Esophagus squamous epithelium (tissue), 4 donors: ENCODE measurements around the gene ABHD6.

Source experiments
- POLR2A ChIP-seq, 4 donors: fragments of 450-650 bp; IDR thresholded peaks; one replicate each; pipeline ENCODE4 v1.6.1; 2017; ENCODE audit warnings: antibody characterized with exemption in 4 of 4, mild to moderate bottlenecking in 4 of 4, moderate library complexity in 3 of 4
- TF ChIP-seq, protein P1 (sequence below), 6 experiments: fragments of 450-650 bp in 4 of 6; fragments of 200-600 bp in 2 of 6; sonication (generic) in 2 of 6; IDR thresholded peaks; one replicate each; pipeline ENCODE4 v1.5.1; 2016 to 2019; ENCODE audit warnings: antibody characterized with exemption in 6 of 6, mild to moderate bottlenecking in 4 of 6, moderate library complexity in 4 of 6

DNA sequence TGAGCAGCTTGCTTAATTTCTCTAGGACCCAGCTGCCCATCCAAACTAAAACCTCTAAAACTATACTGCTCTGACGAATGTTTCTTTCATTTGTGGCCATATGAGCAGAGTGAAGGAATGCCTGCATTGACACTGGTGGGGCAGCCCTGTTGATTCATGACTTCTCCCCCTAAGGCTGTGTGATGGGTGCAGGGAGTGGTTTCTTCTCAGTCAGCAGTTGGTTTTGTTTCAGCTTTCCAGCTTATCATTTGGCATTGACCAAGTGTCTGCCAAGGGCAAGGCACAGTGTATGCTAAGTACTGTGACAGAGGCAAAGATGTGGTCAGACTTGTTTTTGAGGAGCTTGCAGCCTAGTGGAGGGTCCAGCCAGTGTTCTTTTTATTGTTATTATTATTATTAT lies 4.7 kb downstream of the ABHD6 start:
- TF ChIP-seq, protein P1, sequence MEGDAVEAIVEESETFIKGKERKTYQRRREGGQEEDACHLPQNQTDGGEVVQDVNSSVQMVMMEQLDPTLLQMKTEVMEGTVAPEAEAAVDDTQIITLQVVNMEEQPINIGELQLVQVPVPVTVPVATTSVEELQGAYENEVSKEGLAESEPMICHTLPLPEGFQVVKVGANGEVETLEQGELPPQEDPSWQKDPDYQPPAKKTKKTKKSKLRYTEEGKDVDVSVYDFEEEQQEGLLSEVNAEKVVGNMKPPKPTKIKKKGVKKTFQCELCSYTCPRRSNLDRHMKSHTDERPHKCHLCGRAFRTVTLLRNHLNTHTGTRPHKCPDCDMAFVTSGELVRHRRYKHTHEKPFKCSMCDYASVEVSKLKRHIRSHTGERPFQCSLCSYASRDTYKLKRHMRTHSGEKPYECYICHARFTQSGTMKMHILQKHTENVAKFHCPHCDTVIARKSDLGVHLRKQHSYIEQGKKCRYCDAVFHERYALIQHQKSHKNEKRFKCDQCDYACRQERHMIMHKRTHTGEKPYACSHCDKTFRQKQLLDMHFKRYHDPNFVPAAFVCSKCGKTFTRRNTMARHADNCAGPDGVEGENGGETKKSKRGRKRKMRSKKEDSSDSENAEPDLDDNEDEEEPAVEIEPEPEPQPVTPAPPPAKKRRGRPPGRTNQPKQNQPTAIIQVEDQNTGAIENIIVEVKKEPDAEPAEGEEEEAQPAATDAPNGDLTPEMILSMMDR (IDR thresholded peaks at IDR 0.05): no peak
- no peak for TF ChIP-seq POLR2A (IDR thresholded peaks at IDR 0.05)
